G401.6 (cell line): Measurements from ENCODE around the gene PABPC1L.
A peak's percentile ranks its signal among the peaks of the same experiment; 100 is the strongest.

Experiments
- FAIRE-seq: peaks from 2 replicates; lab custom pipeline; 2012; peaks lifted over from hg19 to GRCh38; lab: Jason Lieb, UNC

PABPC1L gene

DNA sequence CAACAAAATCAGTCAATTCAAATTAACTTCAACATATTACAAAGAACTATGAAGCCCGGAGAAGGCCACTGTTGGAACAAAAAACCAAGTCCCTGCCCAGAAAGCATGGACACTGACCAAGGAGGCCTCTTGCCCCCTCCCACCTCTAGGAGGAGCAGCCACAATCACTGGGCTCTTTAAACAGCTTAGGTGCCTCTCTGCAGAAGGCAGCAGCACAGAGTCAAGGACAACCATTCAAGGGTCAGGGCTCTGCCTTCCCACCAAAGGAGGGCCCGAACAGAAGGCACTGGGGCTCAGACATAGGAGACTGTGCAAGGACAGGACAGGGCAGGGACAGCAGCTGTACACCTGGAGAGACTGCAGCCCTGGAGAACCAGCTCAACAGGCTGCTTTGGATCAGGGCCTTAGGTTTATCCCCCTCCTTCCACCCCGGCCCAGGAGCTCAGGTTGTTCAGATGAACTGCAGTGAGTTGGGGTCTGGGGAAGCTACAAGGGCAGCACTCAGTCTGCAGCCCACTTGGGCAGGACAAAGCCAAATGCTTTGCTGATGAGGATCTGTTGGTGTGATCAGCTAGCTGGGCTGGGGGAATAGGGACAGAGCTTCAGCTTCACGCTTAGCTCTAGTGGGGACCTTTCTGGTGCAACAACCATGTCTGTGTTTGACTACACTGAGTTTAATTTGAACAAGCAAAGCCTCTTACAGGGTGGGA, 32.6 kb downstream of the PABPC1L start:
- no peak for FAIRE-seq

DNA sequence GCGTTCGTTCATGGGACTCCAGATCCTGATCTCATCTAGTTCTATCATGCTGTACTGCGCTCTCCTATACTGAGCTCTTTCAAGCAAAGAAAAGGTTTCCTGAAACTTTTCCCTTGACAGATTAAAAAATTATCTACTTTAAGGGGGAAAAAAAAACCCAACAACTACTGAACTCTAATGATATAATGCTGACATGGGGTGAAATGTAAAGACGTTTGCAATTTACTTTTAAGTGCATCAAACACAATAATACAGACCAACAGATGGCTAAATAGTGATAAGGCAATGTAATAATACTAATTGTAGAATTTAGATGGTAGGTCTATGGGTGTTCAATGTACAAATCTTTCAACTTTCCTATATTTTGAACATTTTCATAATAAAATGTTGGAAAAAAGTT, 34.0 kb downstream of the PABPC1L start:
- FAIRE-seq, result no peak

DNA sequence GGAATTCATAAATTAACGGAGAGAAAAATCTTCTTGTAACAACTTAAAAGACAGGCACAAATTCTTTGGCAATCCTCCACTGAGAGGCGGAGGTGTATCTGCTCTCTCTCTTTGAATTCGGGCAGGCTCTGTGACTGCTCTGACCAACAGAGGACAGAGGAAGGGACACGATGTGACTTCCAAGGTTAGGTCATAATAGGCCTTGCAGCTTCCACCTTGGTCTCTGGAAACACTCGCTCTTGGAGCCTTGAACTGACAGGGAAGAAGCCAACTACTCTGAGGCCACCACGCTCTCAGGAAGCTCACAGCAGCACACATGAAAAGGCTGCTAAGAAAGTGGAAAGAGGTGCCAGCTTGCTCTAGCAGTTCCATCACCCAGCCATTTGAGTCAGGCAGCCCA, 35.4 kb downstream of the PABPC1L start:
- no peak for FAIRE-seq

DNA sequence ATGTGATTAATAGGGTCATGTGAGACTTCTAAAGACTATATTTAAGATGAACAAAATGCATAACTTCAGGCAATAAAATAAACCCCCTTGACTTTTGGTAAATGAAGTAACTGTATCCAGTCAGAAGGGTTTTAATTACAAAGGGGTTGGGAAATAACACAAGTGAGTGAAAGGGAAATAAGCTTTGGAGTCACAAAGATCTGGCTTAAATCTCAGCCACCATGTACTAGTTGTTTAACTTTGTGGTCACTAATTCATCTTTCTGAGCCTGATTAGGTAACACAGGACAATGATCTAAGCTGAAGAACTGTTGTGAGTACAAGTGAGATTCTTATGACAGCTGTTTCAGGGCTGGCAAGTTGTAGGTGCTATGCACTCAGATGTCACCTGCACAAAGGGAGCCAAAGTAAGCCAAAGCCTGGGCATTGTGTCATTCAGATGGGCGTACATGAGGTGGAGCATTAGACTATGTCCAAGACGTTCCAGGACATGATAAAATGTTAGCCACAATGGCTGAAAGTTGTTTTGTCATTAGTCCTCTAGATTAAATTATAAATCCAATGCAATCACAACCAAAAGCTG, 36.5 kb downstream of the PABPC1L start:
- no peak for FAIRE-seq

DNA sequence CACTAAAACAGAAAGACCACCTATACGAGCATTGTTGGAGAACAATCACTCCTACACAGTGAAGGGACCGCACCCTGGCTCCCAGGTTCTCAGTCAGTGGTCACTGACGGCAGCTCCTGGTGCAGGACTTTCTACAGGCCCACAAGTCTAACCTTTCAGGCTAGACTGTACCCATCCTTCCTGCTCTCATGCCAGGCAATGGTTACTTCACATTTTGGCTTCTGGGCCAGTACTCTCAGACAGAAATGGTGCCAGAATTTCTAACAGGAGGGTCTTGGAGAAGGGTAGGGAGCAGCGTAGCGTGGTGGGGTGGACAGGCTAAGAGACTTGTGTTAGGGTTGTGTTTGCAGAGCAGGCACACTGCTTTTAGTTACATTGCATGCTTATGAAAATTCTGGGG, 38.2 kb downstream of the PABPC1L start:
- FAIRE-seq, result no peak

DNA sequence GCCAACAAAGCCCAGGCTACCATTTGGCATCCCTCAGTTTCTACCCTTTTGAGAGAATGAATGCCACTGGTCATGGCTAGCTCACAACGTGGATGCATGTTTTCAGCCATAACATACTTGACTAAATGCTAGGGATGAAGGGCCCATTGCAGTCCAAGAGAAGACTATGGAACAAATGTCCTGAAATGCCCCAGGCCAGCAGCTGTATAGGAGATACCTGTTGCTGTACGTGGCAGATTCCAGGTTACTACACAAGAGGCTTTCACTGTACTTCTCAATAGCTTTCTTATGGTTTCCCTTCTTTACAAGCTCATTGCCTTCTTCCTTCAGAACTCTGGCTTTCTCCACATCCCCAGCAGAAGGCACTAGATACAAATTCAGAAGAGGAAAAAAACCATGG, 38.7 kb downstream of the PABPC1L start:
- FAIRE-seq, result no peak

DNA sequence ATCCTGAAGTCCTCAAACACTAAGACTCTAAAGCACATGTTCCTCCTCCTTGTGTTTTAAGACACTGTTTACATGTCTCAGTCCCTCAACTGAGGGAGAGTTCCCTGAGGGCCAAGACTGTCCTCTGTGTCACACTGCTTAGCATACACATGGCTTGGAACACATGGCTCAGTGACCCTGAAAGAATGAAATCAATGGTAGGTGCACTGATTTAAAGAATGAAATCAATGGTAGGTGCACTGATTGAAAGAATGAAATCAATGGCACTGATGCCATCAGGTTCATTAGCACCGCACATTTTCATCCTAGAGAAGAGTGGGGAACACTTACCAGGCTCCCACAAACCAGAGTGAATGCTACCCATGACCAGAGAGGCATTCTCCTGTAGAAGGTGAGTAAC, 40.5 kb downstream of the PABPC1L start:
- no peak for FAIRE-seq

DNA sequence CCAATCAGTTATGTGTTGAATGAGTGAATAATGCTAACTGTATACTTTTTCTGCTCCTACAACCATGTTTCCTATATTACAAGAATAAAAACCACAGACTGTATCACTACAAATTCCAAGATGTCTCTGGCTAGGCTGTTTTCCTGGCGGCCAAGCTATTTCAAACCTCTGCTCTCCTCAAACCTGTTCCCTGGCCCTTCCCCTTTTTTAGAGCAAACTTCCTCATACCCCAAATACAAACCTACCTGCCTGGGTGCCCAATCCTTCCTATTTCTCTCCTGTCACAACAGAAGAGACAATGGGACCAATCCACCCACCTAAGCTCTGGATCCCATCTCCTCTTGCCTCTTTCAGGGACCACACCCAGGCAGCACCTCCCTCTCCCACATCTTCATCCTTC, 42.9 kb downstream of the PABPC1L start:
- FAIRE-seq, result no peak

DNA sequence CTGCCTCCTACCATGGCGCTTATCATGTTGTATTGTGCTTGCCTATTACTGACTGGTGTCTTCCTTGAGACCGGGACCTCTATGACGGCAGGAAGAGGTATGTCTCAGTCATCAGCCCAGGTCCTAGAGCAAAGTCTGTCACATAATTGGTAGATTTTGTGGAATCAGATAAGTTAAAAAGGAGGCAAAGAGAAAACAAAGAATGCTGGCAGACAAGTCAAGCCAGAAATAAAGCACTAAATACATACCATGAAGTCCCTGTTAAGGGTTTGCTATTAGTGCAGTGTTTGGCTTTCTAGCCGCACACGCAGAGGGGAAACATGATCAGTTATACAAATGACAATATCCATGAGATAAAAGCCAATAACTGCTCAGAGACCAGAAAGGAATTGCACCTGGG, 44.4 kb downstream of the PABPC1L start:
- FAIRE-seq, result no peak

DNA sequence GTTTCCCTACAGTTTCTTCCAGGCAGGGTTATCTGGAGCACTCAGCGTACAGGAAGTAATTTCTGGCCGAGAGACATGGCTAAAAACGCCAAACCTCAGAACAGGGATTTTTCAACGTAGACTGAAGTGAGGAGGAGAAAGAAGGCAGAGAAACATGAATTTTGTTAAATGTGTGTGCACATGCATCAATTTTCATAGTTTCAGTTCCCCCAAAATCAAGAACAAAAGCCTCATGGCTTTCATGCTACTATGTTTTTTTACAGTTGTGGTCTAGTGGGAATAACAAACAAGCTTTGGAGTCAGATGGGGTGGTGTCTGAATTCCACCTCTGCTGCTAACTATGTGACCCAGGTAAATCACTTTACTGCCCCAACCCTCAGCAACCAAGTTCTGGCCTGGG, 45.4 kb downstream of the PABPC1L start:
- no peak for FAIRE-seq

DNA sequence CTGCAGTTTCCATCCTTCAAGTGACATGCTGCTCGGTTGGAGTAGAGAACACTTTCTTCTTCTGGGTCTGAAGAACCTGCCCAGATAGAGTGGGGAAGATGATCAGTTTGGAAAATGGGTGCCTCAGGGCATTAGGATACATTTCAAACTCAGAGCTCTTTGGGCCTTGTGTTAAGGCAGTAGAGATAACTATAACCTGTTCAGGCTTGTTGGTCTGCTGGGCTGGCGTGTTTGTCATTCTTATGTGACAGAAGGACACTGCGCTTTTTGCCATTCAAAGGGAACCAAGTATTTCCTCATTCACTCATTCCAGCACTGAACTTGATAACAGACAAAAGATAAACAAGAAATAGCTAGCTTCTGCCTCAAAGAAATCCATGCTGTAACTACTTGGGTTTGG, 46.5 kb downstream of the PABPC1L start:
- no peak for FAIRE-seq

DNA sequence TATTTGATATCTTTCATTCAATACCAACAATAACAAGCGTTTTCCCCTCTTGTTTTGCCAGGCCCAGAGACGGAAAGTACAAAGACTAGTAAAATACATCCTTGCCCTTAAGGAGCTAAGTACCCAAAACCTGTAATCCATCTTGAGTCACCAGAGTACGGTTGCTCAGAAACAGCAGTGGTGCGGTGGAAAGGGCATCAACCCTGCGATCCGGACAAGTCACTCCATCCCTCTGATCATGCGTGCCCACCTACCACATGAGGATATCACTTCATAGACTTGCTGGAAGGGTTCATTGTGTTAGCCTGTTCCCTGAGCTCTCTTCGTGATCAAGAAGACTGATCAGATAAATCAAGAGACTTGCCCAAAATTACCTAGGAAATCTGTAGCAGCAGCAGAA, 48.4 kb downstream of the PABPC1L start:
- FAIRE-seq, result no peak

DNA sequence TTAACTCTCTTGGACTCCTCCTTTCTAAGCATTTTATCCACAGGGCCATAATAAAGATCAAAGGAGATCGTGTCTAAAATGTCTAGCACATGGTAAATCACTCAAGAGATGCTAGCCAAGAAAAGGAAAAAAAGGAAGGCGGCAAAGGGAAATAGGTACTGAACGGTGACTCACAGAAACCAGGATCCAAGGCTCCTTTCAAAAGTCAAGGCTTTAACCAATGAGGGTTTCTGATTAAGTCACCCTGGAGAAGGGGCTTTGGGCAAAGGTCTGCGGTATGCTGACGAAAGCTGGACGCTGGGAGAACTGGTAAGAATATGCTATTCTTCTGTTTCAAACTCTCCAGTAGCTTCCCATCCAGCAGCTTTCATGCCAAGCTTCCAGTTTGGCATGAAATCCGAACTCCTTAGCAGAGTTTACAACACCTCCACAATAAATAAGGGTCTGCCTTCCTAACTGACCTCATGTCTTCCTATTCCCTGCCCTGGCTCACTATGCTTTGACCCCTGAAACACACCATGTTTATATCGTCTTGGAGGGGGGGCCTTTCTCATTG, 49.3 kb downstream of the PABPC1L start:
- no peak for FAIRE-seq

DNA sequence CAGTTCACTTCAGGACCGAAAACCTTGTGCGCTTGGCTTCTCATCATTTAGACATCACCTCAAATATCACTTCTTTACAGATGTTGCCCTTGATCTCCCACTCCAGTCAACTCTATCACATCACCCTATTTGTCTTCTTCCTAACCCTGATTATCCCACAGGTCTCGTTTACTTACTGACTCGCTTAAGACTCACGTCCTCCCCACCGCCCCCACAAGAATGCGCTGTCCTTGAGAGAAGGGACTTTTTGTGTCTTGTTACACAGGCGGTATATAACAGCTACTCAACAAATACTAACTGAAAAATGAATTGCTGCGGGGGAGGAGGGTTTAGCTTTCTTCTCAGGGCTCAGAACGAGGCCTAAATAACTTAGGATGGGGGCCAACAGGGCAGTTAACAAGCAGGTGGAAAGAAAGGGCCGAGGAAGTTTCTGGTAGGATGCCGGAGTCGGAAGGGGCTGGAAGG, 49.8 kb downstream of the PABPC1L start:
- no peak for FAIRE-seq

DNA sequence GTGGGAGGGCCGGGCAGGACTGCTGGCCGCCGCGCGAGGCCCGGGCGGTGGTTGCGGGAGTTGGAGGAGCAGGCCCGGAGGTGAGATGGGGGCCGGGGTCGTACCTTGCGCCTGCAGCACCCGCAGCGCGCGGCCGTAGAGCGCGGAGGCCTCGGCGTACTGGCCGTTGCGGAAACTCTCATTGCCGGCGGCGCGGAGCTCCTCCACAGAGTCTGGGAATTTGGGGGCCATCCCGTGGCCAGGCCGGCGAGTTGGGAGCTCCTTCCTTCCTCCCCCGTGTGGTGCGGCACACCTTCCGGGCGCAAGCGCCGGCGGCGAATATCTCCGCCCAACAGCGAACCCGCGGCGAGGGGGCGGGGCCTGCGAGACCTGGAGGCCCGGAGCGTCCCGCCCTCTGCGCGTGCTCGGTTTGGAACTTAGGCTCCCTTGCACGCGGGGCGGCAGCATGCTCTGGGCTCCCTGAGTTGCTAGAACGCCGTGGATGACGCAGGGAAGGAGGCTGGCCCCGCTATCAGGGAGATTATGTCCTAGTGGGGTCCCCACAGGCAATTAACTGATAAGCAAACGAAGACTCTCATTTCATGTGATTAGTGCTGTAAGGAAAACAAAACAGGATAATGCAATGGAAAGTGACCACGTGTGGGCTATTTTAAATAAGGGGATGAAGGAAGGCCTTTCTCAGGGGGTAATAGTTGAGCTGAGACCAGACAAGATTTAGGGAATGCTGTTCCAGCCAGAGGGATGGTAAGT, 50.4 kb downstream of the PABPC1L start, which contains the start of gene TOMM34:
Gene TOMM34 (minus strand): TSS at position 295 of the 750 bp plus-strand sequence. CDS start 64 bp downstream, at position 231.
- FAIRE-seq, result peak; percentile 87

DNA sequence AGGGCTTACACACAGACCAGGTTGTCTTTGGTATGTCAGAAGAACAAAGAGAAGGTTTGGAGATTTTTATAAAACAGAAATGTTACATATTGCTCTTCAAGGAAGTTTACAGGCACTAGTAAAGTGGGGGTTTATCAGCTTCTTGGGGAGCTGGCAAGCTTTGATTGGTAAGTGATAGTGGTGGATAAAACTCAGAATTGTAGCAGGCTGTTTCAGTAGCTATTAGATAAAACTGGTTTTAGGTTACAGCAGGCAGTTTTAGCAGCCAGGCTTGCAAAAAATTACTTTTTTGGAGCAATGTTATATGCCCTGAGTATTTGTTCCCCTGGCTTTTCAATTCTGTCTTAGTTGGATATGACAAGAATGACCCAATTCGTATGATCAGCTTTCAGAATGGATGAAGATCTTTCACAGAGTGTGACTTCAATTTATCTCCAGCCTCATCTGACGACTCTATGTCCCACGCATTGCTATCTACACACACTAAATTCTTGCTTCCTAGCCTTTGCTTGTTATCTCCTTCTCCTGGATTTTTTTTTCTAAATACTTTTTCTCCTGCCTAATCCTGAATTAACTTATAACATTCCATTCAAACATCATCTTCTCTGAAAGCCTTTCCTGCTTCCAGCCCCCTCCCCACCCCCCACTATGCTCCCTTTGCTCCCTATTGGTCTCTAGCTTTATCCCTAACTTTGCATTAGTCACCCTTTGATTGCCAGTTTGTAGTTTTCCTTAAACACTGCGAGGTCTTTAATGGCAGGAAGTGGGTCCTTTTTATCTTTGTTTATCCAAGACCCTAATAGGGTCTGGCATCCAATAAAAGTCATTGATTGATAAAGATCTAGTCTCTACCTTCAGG, 51.4 kb downstream of the PABPC1L start:
- FAIRE-seq, result no peak

DNA sequence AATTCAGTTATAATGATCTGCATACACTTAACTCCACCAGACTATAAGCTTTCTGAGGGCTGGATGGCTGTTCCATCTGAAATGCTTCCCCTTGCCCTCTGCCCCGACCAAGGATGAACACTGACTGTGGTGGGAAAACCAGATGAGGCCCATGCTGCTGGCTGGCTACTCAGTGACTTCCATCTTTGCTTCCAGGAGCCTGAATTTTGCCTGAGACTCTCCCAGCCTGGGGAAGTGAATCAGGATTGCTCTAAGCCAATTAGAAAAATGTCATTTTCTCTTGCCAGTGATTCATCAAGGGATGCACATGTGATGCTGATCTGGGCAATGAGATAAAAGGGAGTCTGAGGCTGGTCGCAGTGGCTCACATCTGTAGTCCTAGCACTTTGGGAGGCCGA, 52.0 kb downstream of the PABPC1L start:
- no peak for FAIRE-seq

DNA sequence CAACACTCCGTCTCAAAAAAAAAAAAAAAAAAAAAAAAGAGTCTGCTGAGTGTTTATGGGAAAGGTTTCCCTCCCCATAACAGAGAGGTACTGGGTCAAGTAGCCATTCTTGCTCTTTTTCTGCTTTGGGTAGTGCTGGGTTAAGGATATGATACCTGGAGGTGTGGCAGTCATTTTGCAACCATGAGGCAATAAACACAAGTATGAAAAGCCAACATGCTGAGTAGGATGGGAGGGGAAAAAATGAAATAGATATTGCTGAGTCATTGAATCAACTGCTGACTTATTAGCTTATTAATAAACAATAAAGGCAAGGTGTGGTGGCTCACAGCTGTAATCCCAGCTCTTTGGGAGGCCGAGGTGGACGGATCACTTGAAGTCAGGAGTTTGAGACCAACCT, 52.6 kb downstream of the PABPC1L start:
- no peak for FAIRE-seq

DNA sequence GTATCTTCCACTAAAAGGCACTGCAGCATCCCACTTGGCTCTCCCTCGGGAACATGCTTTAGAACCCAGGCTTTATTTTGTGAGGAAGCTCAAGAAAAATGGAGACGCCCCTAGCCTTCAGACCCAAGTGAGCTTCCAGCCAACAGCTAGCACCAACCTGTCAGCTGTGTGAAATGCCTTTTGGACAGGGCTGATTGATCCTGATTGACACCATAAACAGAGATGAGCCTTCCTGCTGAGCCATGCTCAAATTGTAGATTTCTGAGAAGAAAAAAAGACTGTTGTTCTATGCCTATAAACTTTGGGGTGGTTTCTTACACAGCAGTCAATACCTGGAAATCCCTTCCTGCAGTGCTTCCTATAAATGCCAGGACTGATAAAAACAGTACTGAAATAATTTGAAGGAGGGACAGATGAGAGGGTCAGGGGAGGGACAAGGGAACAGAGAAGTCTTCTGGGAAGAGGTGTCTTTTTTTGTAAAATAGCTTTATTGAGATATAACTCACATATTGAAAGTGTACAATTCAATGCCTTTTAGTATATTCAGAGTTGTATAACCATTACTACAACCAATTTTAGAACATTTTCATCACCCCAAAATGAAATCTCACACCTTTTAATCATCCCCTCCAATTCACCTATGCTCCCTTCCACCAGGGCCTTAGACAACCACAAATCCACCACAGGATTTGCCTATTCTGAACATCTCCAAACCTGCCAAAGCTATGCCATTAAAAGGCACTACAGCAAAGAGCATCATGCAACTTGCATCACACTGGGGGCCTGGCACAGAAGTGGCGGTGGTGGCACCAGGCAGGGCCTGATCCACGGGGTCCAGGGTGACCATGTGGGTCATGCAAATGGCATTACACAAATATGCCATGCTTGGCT, 53.7 kb downstream of the PABPC1L start:
- no peak for FAIRE-seq

DNA sequence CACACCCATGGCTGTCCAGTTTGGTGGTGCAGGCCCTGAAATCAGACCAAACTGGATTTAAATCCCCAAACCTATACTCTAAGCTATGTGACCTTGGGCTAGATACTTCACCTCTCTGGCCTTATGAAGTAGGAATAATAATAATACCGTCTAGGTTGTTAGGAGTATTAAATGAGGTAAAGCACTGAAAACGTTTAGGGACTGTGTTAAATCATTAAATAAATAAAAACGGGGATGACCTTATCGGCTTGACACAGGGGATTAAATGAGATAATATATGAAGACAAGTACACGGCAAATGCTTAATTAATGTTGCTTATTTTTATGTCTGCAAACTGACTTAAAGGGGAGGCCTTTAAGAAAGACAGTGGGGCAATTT, 55.8 kb downstream of the PABPC1L start:
- no peak for FAIRE-seq
